K562 (cell line): ENCODE measurements around the gene BDNF. TPM values are rescaled to one million over a fixed set of nuclear protein-coding genes. Genes with fewer than 3 reads are reported as not detected.

ENCODE experiments used
- SMARCE1 ChIP-seq: fragments of 450-650 bp; IDR thresholded peaks from 2 replicates; pipeline ENCODE4 v1.7.1; 2016; ENCODE audit warnings: mild to moderate bottlenecking
- TAF7 ChIP-seq: fragments of 450-650 bp; IDR thresholded peaks from 2 replicates; pipeline ENCODE4 v1.6.1; 2016; ENCODE audit warnings: missing genetic modification characterization, missing compliant biosample characterization
- YY1 ChIP-seq, 3 experiments: IDR thresholded peaks; 2 replicates each; pipeline ENCODE4 v1.6.1; 2011; ENCODE audit warnings: low read length in 2 of 3, mild to moderate bottlenecking in 2 of 3, moderate library complexity in 2 of 3, borderline replicate concordance in 1 of 3, control low read depth in 1 of 3, low read depth in 1 of 3; ENCODE audit not compliant: insufficient read depth in 3 of 3, insufficient replicate concordance in 2 of 3, control insufficient read depth in 1 of 3, insufficient read length in 1 of 3; ENCODE audit errors: extremely low read depth in 1 of 3
- ZNF780A ChIP-seq: fragments of 250-450 bp; sonication (Bioruptor Pico); IDR thresholded peaks from 2 replicates; pipeline ENCODE4 v1.5.0; 2021; ENCODE audit warnings: mild to moderate bottlenecking
- polyA plus RNA-seq, 8 experiments: library from polyadenylated mRNA; depleted of rRNA in 4 of 8; stranded (reverse) in 5 of 8; unstranded in 3 of 8; fragments of >200 nt; fragmentation: Nextera tagmentation in 2 of 8; fragmentation: Illumina TruSeq in 1 of 8; extraction: Ambion mirVana in 2 of 8; extraction: Trizol in 1 of 8; gene quantifications; 2 replicates each; pipeline versions ENCODE4 v1.2.1 to v1.2.3, GENCODE V29; 2011 to 2014; ENCODE audit warnings: inconsistent platforms in 1 of 8, missing spikeins in 1 of 8
- total RNA-seq, 7 experiments: library from RNA; depleted of rRNA in 6 of 7; stranded (reverse); fragments of >200 nt in 6 of 7; fragmentation: Illumina TruSeq in 2 of 7; extraction: Trizol in 2 of 7; gene quantifications; 2 replicates each; pipeline versions ENCODE4 v1.2.1 to v1.2.3, GENCODE V29; 2011 to 2021; ENCODE audit warnings: low replicate concordance in 1 of 7
- TF ChIP-seq, protein P1 (sequence below): sonication (generic); formaldehyde crosslinking; IDR thresholded peaks from 2 replicates; pipeline ENCODE4 v1.5.0; 2020; ENCODE audit warnings: missing genetic modification reagents
- TF ChIP-seq, protein P2 (sequence below): fragments of 150-350 bp; conservative IDR thresholded peaks from 2 replicates; pipeline ENCODE4 v1.6.1; 2014; ENCODE audit warnings: low read length
- TF ChIP-seq, protein P3 (sequence below), 2 experiments: fragments of 450-650 bp in 1 of 2; sonication (generic) in 1 of 2; formaldehyde crosslinking; conservative IDR thresholded peaks; 2 replicates each; pipeline versions ENCODE4 v1.4.0 to v1.8.1; 2020 to 2022; ENCODE audit warnings: mild to moderate bottlenecking in 1 of 2, missing genetic modification reagents in 1 of 2

The BDNF gene
- total and polyA plus RNA-seq, 9 of the 15 experiments (the other 6 are each of a cell fraction or from before 2014, with no cell fraction given): 0.04 TPM; not detected in 8

DNA sequence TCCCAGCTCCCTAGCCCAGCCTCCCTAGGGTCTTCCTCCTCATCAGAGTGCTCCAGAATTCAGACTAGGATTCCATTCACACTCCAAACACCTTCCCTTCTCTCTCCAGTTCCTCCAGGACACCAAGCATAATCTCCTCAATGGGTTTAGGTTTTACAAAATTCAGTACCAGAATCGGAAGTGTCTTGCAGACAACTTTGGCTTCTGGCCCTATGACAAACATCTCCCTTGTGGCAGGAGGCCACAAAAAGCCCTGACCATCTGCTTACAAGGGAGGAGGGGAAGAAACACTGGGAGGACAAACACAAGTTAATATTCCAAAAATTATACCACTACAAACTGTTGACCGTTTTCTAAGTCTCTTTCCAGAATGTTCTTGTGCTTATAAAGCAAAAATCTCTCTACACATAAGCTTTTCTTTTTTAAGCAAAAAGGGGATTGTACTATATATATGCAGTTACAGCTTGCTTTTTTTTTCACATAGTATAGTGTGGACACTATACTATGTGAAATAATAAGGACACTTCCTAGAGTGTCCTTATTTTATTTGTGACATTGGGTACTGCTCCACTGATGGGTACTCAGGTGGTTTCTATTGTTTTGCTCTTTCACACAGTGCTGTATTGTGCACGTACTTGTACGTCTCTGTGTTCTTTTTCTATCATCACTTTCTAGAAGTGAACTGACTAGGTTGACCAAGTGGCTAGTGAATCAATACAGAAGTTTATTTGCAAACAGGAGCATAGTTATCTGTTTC is 78.7 kb downstream of the BDNF start (continued):
- TF ChIP-seq, protein P1, sequence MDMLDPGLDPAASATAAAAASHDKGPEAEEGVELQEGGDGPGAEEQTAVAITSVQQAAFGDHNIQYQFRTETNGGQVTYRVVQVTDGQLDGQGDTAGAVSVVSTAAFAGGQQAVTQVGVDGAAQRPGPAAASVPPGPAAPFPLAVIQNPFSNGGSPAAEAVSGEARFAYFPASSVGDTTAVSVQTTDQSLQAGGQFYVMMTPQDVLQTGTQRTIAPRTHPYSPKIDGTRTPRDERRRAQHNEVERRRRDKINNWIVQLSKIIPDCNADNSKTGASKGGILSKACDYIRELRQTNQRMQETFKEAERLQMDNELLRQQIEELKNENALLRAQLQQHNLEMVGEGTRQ (CRISPR knock-in tag): no peak
- TF ChIP-seq, protein P2, sequence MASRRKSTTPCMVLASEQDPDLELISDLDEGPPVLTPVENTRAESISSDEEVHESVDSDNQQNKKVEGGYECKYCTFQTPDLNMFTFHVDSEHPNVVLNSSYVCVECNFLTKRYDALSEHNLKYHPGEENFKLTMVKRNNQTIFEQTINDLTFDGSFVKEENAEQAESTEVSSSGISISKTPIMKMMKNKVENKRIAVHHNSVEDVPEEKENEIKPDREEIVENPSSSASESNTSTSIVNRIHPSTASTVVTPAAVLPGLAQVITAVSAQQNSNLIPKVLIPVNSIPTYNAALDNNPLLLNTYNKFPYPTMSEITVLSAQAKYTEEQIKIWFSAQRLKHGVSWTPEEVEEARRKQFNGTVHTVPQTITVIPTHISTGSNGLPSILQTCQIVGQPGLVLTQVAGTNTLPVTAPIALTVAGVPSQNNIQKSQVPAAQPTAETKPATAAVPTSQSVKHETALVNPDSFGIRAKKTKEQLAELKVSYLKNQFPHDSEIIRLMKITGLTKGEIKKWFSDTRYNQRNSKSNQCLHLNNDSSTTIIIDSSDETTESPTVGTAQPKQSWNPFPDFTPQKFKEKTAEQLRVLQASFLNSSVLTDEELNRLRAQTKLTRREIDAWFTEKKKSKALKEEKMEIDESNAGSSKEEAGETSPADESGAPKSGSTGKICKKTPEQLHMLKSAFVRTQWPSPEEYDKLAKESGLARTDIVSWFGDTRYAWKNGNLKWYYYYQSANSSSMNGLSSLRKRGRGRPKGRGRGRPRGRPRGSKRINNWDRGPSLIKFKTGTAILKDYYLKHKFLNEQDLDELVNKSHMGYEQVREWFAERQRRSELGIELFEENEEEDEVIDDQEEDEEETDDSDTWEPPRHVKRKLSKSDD: no peak
- TF ChIP-seq ZNF780A (CRISPR knock-in tag) (no peak), TAF7 (no peak), SMARCE1 (no peak), YY1 (IDR thresholded peaks at IDR 0.05; ENCODE audit: borderline replicate concordance in 1 of 3, control insufficient read depth in 1 of 3, extremely low read depth in 1 of 3, insufficient read depth in 3 of 3, insufficient read length in 1 of 3, insufficient replicate concordance in 2 of 3, low read depth in 1 of 3, low read length in 2 of 3) (no peak)
- TF ChIP-seq, protein P3, sequence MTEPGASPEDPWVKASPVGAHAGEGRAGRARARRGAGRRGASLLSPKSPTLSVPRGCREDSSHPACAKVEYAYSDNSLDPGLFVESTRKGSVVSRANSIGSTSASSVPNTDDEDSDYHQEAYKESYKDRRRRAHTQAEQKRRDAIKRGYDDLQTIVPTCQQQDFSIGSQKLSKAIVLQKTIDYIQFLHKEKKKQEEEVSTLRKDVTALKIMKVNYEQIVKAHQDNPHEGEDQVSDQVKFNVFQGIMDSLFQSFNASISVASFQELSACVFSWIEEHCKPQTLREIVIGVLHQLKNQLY (CRISPR knock-in tag; conservative IDR thresholded peaks at IDR 0.05): no peak
- TF ChIP-seq, all 486 proteins: peak for 0
